SK-N-SH (cell line): ENCODE measurements around the gene PHLDA3.

Source experiments
- CHD2 ChIP-seq: fragments of 150-350 bp; IDR thresholded peaks from 2 replicates; pipeline ENCODE4 v1.6.1; 2018; ENCODE audit warnings: low read length; ENCODE audit not compliant: partially characterized antibody
- EZH2phosphoT487 ChIP-seq: fragments of 200-600 bp; sonication (generic); IDR thresholded peaks from 2 replicates; pipeline ENCODE4 v1.6.1; 2017; ENCODE audit warnings: low read depth, mixed run types, mild to moderate bottlenecking, antibody characterized with exemption, moderate library complexity, borderline replicate concordance
- FOXJ3 ChIP-seq: sonication (generic); formaldehyde crosslinking; IDR thresholded peaks from 2 replicates; pipeline ENCODE4 v1.5.1; 2020; ENCODE audit warnings: mild to moderate bottlenecking, missing genetic modification reagents
- JUND ChIP-seq: IDR thresholded peaks from 2 replicates; pipeline ENCODE4 v1.4.0; 2012
- MXI1 ChIP-seq: IDR thresholded peaks from 2 replicates; pipeline ENCODE4 v1.6.1; 2012; ENCODE audit warnings: mild to moderate bottlenecking, low read depth, low read length, improper control_type of control experiment
- NRF1 ChIP-seq: IDR thresholded peaks from 2 replicates; pipeline ENCODE4 v1.6.1; 2012; ENCODE audit warnings: low read depth, mild to moderate bottlenecking, low read length
- POLR2AphosphoS5 ChIP-seq: IDR thresholded peaks from 2 replicates; pipeline ENCODE4 v1.6.1; 2012; ENCODE audit warnings: low read depth, low read length
- RAD21 ChIP-seq: IDR thresholded peaks from 2 replicates; pipeline ENCODE4 v1.6.1; 2012; ENCODE audit warnings: mild to moderate bottlenecking, low read length
- TAF1 ChIP-seq: IDR thresholded peaks from 2 replicates; pipeline ENCODE4 v1.6.1; 2012; ENCODE audit warnings: low read depth, mild to moderate bottlenecking, low read length, moderate library complexity, borderline replicate concordance
- TF ChIP-seq, protein P1 (sequence below): fragments of 200-600 bp; sonication (generic); IDR thresholded peaks from 2 replicates; pipeline ENCODE4 v1.6.1; 2017; ENCODE audit warnings: antibody characterized with exemption, mild to moderate bottlenecking, moderate library complexity
- TF ChIP-seq, protein P2 (sequence below): IDR thresholded peaks from 2 replicates; pipeline ENCODE4; 2012
- TF ChIP-seq, protein P3 (sequence below): fragments of 150-350 bp; IDR thresholded peaks from 2 replicates; pipeline ENCODE4 v1.6.1; 2017; ENCODE audit warnings: antibody characterized with exemption, low read length, low read depth, borderline replicate concordance
- TF ChIP-seq, protein P4 (sequence below): IDR thresholded peaks from 2 replicates; pipeline ENCODE4 v1.6.1; 2012; ENCODE audit warnings: mild to moderate bottlenecking, low read depth, low read length, moderate library complexity

- TF ChIP-seq, protein P1, sequence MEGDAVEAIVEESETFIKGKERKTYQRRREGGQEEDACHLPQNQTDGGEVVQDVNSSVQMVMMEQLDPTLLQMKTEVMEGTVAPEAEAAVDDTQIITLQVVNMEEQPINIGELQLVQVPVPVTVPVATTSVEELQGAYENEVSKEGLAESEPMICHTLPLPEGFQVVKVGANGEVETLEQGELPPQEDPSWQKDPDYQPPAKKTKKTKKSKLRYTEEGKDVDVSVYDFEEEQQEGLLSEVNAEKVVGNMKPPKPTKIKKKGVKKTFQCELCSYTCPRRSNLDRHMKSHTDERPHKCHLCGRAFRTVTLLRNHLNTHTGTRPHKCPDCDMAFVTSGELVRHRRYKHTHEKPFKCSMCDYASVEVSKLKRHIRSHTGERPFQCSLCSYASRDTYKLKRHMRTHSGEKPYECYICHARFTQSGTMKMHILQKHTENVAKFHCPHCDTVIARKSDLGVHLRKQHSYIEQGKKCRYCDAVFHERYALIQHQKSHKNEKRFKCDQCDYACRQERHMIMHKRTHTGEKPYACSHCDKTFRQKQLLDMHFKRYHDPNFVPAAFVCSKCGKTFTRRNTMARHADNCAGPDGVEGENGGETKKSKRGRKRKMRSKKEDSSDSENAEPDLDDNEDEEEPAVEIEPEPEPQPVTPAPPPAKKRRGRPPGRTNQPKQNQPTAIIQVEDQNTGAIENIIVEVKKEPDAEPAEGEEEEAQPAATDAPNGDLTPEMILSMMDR = no peak
- TF ChIP-seq TAF1 (no peak), POLR2AphosphoS5 (no peak), RAD21 (no peak), CHD2 (no peak), JUND (no peak), MXI1 (no peak), NRF1 (no peak), FOXJ3 (CRISPR knock-in tag) (no peak), EZH2phosphoT487 (no peak)
- TF ChIP-seq, protein P2, sequence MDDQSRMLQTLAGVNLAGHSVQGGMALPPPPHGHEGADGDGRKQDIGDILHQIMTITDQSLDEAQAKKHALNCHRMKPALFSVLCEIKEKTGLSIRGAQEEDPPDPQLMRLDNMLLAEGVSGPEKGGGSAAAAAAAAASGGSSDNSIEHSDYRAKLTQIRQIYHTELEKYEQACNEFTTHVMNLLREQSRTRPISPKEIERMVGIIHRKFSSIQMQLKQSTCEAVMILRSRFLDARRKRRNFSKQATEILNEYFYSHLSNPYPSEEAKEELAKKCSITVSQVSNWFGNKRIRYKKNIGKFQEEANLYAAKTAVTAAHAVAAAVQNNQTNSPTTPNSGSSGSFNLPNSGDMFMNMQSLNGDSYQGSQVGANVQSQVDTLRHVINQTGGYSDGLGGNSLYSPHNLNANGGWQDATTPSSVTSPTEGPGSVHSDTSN = no peak
- TF ChIP-seq, protein P3, sequence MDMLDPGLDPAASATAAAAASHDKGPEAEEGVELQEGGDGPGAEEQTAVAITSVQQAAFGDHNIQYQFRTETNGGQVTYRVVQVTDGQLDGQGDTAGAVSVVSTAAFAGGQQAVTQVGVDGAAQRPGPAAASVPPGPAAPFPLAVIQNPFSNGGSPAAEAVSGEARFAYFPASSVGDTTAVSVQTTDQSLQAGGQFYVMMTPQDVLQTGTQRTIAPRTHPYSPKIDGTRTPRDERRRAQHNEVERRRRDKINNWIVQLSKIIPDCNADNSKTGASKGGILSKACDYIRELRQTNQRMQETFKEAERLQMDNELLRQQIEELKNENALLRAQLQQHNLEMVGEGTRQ = no peak
- TF ChIP-seq, protein P4, sequence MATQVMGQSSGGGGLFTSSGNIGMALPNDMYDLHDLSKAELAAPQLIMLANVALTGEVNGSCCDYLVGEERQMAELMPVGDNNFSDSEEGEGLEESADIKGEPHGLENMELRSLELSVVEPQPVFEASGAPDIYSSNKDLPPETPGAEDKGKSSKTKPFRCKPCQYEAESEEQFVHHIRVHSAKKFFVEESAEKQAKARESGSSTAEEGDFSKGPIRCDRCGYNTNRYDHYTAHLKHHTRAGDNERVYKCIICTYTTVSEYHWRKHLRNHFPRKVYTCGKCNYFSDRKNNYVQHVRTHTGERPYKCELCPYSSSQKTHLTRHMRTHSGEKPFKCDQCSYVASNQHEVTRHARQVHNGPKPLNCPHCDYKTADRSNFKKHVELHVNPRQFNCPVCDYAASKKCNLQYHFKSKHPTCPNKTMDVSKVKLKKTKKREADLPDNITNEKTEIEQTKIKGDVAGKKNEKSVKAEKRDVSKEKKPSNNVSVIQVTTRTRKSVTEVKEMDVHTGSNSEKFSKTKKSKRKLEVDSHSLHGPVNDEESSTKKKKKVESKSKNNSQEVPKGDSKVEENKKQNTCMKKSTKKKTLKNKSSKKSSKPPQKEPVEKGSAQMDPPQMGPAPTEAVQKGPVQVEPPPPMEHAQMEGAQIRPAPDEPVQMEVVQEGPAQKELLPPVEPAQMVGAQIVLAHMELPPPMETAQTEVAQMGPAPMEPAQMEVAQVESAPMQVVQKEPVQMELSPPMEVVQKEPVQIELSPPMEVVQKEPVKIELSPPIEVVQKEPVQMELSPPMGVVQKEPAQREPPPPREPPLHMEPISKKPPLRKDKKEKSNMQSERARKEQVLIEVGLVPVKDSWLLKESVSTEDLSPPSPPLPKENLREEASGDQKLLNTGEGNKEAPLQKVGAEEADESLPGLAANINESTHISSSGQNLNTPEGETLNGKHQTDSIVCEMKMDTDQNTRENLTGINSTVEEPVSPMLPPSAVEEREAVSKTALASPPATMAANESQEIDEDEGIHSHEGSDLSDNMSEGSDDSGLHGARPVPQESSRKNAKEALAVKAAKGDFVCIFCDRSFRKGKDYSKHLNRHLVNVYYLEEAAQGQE = no peak
Observed at GRCh38 chr1:201508809-201509208, 39.8 kb upstream of the PHLDA3 start.
